Hypothalamus (tissue), 51 donors: ENCODE data around the gene IQUB.
"Not testable (repeated sequence)": the region's sequence is repeated elsewhere in the genome, so short reads cannot be mapped to it uniquely, and the experiment has no call there.

Experiments used
- DNase-seq, 51 donors: peaks; one replicate each; lab custom pipeline; 2025; lab: John Stamatoyannopoulos, UW

The IQUB gene

DNA sequence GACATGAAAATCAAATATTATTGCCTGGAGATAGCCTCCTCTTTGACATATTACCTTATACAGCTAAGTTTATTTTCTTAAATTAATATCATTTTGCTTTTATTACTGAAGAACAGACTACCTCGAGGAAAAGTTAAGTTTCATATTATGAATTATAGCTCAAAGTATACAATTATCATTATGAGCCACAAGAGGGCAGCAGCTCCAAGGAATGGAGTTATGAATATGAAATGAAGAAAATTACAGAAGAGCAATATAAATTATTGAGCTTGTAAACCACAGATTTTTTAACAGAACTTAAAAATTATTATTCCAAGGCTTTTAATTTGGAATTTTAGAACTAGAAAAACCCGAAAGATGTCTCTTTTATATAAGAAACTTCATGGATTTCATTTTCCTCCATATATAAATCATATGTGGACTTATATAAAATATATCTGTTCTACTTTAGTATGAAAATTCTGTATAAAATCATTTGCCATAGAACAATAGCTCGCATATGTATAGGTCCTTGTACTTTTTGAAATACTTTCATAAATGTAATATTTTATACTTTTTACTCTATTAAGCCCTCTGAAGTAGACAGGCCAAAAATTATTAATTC, 40.1 kb downstream of the IQUB start:
- DNase-seq: peak in 1 of 51 donors; percentile 0

DNA sequence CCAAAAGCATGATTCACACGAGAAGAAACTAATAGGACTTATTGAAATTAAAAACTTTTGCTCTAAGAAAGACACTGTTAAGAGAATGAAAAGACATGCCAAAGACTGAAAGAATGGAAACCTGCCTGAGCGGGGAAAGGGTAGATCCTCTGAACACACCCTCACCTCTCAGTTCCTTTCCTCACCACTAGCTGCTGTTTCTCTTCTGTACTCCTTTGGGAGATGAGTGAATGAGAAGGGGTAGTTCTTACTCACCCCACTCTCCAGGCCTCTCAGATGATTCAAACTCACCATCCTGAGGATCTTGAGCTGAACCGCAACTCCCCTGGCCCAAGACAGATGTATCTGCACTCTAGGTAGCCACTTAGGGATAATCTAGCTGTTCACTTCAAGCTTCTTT, 41.9 kb downstream of the IQUB start:
- no peak for DNase-seq

DNA sequence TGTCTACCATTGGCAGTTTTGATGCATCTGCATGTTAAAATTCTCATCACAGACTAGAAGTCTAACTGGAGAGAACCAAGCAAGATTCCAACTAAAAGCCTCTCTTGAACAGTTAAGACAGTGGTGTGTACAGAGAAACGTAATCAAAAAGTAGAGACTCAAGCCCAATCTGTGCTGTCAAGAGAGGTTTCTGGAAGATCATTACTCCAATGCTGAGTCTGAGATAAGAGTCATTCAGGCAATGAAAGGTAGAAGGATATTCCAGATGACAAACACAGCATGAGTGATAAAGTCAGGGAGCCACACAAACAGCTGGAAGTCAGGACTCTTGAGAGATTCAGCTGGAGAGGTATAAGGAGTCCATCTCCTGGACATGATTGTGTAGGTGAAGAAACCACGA, 48.7 kb downstream of the IQUB start:
- no peak for DNase-seq

DNA sequence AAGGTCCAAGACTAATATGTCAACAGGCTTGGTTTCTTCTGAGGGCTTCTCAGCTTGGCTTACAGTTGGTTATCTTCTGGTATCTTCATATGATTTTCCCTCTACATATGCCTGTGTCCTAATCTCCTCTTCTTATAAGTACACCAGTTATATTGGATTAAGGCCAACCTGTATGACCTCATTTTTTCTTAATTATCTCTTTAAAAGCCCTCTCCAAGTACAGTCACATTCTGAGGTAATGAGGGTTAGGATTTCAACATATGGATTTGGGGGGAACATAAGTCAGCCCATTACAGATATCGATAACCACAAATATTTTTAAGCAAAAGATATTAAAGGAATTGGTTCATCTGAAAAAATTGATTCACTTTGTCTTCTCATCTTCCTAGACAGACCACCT, 49.2 kb downstream of the IQUB start:
- DNase-seq: no peak

DNA sequence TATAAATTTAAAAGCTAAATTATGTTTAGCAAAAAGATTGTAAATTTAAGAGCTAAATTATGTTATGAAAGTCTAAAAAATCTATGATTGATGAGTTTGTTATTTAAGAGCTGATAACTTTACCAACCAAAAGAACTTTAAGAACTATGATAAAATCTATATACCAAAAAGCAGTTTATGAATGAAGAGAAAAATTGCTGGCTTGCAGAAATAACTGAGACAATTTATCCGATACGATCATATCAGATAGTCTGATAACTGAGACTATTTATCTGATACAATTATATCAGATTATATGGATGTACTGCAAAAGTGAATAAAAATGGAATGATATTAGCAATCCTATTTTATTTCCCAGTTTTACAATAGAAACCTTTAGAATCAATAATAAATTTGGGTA, 50.2 kb downstream of the IQUB start:
- no peak for DNase-seq

DNA sequence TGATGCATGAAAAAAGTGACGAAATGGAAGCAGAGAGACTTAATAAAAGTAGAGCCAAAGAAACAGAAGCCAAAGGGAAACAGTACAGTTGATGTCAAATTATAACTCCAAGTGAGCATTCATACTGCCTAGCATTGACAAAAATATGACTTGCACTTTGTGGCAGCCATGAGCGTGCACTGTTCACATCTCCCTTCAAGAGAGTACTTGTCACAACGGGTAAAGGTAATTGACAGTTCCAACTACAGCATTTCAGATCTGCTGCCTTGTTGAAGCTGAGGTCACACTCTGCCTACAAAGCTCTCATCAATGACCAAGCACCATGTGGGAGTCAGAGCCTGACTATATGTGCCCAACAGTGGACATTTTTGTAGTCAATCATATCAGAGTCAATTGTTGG, 54.3 kb downstream of the IQUB start:
- DNase-seq: no peak

DNA sequence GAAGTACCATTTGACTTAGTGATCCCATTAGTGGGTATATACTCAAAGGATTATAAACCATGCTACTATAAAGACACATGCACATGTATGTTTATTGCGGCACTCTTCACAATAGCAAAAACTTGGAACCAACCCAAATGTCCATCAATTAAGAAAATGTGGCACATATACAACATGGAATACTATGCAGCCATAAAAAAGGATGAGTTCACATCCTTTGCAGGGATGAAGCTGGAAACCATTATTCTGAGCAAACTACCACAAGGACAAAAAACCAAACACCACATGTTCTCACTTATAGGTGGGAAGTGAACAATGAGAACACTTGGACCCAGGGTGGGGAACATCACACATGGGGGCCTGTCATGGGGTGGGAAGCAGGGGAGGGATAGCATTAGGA, 56.3 kb downstream of the IQUB start:
- not testable (repeated sequence) for DNase-seq

DNA sequence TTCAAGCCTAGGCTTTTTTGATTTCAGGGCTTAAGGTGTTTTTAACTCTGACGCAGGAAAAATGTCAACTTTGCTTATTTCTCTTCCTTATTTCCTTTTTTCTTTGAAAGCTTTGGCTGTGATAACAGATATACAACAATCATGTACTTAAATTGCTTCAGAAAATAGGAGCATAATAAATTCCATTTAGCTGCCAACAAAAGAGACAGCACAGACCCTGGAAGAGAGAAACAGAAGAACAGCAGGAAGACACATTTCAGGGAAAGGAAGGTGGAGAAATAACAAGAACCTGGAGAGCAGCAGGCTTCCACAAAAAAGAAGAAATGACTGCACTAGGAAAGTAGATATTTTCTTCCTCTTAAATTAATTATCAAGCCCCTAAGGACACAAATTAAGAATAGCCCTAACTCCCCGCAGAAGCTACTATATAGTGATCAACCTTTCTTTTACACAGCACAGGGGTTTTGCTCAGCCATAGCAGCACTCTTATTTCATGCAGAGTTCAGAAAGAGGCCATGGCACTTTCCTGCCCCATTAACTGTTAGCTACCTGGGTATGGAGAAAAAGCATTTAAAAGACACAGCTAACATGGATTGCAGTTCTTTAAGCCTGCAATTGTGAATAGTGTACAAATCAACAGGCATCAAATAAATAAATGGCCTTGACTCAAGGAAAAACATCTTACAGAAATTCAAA, 61.5 kb downstream of the IQUB start:
- DNase-seq: no peak

DNA sequence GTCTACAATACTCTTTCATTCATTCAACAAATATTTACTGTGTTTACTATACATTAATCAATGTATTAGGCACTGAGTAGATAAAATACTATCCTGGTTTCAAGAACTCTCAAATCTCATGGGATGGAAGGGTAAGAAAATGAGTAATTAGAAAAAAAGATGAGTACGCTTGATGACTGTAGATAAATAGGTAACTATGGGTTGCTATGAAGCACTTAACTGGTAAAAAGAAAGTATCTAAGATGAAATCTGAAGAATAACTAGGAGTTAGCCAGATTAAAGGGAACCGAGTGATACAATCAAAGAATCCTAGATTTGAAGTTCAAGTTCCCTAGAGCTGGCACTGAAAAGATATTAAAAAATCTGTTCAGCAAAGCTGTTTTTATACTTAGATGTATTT, 62.1 kb downstream of the IQUB start:
- no peak for DNase-seq

DNA sequence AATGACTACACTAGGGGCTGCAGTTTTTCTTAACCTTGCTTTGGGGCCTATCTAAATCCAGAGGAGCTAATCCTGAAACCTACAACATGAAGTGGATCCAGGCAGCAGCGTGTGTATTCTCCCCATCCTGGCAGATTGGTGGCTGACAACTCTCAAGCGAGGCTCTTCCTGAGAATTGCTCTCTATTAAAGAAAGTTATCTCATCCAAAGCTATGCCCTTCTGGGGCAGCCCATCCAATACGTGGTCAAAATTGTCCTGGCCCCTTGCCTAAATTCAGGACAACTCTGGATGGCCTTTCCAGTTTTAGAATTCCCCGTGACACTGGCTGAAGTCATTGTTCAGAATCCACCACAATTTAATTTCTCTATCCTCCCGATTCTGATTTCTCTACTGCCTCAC, 66.1 kb downstream of the IQUB start:
- DNase-seq: no peak

DNA sequence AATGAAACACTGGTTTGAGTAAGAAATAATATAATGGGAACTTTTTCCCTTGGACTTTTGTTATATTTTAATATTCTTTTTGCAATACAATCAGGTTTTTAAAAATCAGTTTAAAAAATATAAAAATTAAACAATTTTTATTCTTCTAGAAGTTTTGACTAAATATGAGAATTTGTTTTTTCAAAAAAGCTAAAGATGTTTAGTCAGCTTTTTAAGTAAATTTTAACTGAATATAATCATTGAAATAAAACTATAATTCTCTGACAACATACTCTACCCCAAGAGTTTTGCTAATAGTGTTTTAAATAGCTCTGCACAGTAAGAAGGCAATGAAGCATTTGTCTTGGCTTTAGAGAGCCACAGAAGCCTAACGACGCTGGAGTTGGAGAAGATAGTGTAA, 70.5 kb downstream of the IQUB start:
- DNase-seq: no peak

DNA sequence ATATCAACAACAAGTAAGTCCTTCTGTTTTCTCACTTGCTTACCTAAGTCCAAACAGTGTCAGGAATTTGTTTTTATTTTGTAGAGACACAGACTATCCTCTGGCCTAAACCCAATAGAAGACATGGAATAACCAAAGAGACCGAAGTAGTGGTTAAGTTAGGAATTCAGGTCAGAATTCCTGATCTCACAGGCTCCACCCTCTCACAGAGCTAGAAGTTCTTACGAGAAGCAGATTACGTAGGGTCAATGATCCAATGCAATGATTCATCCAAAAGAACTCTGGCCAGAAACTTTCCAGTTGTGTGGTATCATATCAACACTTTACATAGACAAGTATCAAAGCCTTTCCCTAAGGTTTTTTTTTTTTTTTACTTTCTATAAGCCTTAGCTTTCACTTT, 73.8 kb downstream of the IQUB start:
- no peak for DNase-seq

DNA sequence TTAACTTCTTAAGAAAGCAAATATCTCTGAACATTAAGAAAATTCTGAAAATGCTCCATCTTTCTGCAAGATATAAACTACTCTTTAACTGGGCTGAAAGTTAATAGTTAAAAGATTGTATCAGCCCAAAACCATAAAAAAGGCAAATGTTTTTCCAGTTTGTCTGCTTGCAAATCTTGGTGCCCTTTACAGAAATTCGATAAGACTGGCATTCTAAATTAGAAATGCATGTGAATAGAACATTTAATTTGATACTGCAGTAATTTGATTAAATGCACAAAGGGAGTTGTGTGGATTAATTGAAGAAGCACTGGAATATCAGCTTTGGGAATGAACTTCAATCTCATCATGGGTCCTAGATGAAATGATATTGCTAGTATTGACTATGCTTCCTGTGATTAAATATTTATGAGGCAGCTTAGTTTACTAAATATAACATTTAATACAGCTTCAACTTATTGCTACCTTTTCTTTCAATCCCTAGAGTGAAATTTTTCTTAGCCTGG, 78.4 kb downstream of the IQUB start:
- DNase-seq: no peak

DNA sequence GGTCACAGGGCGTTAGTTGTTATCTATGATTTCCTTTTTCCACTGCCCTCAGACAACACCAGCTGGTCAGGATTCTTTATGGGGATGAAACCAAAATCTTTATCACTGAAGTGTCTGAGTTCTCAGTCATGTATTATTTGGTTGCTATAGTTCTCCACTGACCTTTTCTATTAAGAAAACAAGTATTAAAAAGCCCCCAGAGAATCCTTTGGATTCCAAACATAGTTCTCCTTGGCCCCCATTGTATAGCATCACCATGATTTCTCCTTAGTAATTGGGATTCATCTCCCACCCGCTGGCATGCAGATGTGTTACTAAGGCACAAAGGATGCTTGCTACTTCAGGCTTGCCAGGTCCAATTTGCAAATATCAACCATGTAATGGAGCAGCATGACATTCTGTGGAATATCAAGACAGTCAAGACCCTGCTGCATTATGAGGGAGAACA, 94.3 kb downstream of the IQUB start:
- DNase-seq: no peak

DNA sequence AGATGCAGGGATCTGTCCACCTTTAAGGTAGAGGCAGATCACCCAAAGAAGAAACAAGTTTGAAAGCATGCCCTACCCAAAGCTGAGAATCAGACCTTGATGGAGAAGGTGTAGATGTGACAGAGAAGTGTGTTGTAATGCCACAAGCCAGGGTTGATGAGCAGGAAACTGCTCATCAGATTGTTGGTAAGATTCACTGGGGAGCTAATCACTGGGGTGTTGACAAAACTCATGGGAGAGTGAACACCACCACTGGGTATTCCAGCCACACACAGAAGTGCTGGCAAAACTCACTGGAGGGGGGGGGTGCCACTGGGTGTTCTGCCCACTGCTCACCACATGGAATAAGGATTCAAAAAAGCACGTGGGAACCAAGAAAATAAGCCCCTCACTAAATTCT, 95.2 kb downstream of the IQUB start:
- no peak for DNase-seq

DNA sequence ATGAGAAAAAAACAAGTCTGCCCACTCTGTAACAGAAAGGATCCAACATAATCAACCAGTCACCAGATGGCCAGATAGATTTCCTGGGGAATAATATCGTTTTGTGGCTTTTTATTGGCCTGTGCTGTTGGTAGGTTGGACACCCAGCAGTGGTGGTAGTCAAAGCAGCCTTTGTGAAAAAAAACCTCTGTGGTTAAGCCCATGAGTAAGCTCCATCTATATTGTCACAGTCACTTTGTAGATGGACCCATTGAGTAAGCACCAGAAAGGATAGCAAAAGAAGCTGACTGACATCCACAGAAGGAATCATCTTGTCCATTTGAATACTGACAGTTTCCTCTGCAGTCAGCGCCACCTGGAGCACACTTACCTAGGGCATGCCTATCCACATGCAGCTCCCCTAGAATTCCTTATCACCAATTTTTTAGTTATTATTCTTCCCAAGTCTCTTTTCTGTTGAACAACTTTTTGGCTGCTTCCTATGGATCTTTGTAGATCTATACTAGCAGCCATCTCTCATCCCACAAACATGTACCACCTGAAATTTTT, 96.9 kb downstream of the IQUB start:
- DNase-seq: no peak

DNA sequence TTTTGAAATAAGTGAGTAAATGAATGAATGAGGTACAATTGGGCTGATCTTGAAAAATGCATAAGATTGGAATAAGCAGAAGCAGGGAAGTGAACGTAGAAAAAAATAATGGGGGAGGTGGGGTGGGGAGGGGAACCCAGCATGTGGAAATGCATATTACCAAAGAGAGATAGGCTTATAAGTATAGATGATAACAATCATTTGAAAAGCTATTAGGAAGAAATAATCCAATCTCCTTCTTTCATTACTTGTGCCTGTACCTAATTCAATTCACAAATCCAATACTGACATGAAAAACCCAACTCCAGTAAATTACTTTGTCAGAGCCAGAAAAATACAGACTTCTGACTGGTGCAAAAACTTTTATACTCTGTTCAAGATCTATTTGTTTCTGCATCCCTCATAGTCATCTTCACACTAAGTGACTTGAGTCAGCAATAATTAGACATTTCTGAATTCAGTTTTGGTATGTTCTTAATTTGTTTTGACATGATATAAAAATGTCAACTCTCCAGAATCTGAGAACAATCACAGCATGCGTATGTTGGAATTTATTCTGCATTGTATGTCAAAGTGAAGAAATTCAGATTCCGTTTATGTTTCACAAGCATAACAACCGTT, 99.2 kb downstream of the IQUB start:
- no peak for DNase-seq

DNA sequence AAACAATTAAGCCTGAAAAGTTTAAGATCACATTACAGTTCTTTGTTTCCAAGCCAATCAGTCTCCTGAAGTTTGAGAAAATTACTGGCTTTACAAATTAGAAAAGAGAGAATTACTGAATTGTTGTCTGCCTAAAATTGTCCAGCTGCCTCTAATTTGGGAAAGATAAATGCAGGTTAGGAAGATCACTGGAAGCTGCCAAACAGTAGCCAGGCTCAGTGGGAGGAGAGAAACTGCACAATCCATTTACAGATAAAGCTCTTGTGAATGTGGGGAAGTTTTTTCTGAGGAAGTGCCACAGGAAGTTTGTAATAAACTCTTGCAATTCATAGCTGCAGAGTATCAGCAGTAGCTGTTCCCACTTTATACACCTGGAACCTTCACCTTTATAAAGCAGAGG, 100.7 kb downstream of the IQUB start:
- DNase-seq: no peak

DNA sequence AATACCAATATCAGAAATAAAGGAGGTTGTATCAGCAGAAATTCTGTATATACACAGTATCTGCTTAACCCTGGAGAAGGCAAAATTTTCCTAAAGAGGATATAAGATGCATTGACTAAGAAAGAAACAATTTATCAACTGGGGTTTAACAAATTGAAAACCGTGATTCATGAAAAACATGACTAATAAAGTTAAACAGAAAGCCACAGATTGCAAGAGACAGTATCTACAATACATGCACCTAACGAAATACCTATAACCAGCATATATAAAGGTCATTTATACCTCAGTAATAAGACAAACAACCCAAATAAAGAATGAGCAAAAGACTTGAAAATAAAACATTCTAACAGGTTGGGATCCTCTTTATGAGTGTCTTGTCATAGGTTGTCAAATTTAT, 101.8 kb downstream of the IQUB start:
- DNase-seq: no peak

DNA sequence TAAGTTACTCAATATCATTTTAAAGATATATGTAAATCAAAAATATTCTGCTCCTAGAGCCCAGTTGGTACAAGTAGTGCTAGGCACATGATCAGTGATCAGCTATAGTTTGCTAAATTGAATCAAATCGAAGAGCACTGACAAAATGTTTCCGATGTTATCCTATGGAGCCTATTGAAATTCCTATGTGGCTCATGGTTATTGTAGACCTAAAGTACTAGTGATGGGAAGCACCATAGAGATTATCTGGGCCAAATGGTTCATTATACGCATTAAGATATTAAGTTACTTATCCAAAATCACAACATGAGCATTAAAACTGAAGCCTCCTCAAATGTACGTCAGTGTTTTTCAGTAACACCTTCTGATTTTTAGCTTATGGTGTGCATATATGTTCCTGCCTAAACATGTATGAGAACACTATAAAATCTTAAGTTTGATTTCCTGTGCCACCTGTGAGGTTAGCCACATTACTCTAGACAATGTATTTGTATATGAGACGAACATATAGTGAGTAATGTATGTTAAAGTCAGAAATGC, 103.2 kb downstream of the IQUB start:
- DNase-seq: no peak

DNA sequence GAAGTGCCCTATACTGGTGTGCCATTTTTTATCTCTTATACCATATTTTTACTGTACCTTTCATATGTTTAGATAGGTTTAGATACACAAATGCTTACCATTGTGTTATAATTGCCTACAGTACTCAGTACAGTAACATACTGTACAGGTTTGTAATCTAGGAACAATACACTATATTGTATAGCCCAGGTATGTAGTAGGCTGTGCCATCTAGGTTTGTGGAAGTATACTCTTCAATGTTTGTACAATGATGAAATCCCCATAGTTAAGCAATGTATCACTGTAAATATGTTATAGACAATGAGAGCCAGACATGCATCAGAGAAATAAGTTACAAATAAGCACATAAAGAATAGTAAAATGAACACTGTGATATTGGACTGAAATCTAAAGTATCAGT, 109.1 kb downstream of the IQUB start:
- DNase-seq: no peak

DNA sequence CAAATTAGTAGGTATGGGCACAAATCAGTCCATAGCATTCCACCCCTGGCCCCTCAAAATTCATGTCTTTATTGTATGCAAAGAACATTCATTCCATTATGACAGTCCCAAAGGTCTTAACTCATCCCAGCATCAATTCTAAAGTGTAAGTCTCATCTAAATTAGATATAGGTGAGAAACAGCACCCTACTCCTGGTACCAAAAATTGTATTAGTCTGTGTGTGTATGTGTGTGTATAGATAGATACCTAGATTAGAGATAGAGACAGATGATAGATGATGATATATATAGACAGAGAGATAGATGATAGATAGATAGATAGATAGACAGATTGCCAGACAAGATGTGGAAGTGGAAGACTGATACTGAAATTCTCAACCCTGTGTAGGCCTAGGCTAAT, 109.9 kb downstream of the IQUB start:
- DNase-seq: no peak
